TTC549 (cell line): ENCODE results near the gene USH2A.

ENCODE experiments used
- FAIRE-seq: peaks from 2 replicates; lab custom pipeline; 2012; peaks lifted over from hg19 to GRCh38; lab: Jason Lieb, UNC

The USH2A gene

GRCh38 chr1:215923129-215923824 lies 500.0 kb downstream of the USH2A start:
- no peak for FAIRE-seq

DNA sequence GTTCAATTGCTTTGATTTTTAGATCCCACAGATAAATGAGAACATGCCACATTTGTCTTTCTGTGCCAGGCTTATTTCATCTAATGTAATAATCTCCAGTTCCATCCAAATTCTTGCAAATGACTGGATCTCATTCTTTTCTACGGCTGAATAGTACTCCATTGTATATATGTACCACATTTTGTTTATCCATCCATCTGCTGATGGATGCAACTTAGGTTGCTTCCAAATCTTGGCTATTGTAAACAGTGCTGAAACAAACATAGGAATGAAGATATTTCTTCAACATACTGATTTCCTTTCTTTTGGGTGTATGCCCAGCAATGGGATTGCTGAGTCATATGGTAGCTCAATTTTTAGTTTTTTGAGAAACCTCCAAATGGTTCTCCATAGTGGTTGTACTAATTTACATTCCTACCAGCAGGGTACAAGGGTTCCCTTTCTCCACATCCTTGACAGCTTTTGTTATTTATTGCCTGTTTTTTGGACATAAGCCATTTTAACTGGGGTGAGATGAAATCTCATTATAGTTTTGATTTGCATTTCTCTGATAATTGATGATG lies 511.8 kb downstream of the USH2A start:
- no peak for FAIRE-seq

DNA sequence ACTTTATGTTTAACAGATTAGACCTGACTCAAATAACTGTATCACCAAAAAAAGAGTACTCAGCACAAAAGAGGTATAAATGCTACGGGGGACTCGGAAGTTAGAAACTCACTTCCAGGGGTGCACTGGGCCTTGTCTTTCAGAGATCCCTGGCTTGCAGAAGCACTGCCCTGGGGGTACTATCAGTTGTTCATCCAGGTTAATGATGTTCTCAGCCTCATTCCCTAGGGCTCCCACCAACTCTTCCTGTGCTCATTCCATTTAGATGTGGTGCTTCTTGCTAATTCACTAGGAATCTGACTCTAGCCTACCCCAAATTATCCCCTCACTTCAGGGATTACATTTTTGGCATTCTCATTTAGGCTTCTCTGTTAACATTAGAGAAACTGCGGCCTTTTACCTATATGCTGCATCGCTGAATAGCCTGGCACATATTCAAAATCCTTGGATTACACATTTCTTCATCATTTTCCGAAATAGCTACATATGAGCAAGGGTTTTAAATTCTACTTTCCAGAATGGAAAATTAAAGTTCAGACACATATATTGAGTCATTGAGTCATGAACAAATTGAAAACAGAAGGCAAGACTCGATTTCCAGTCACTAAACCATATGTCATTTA lies 517.6 kb downstream of the USH2A start:
- no peak for FAIRE-seq

GRCh38 chr1:215900684-215901083 lies 522.6 kb downstream of the USH2A start:
- FAIRE-seq, result no peak

DNA sequence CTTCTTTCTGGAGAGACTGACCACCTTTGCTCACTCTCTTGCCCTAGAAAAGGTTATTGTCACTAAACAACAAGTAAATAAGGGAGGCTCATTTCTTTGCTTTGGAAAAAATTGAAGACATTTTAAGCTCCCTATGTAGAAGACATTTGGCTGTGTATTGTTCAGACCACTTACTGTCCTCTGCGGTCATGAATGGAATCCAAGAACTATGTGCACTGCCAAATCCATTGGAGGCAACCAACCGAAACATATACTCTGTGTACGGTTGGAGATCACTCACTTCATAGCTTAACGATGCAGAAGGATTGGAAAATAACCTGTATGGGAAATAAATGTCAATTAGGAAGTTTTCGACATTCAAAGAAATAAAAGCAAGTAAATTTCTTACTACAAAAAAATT lies 523.3 kb downstream of the USH2A start:
- FAIRE-seq, result no peak

- FAIRE-seq, result no peak
Measured at GRCh38 chr1:215895893-215896292, 527.4 kb downstream of the USH2A start.

DNA sequence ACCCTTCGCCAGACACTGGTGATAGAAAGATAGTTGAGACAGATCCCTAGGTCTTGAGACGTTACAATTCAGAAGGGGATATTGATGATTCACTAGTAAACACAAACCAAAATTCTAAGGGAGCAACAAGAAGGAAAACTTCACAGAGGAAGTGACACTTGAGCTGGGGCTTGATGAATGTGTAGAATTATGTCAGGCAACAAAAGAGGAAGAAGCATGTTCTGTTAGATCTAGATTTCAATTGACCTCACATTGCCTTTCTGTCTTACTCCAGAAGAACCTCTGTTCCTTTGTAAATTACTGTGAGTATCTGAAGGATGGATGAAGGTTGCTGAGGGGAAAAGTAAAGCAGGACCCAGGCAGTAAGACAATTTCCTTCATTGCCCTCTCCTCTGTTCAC lies 528.0 kb downstream of the USH2A start:
- no peak for FAIRE-seq

GRCh38 chr1:215894617-215895016 lies 528.6 kb downstream of the USH2A start:
- no peak for FAIRE-seq

DNA sequence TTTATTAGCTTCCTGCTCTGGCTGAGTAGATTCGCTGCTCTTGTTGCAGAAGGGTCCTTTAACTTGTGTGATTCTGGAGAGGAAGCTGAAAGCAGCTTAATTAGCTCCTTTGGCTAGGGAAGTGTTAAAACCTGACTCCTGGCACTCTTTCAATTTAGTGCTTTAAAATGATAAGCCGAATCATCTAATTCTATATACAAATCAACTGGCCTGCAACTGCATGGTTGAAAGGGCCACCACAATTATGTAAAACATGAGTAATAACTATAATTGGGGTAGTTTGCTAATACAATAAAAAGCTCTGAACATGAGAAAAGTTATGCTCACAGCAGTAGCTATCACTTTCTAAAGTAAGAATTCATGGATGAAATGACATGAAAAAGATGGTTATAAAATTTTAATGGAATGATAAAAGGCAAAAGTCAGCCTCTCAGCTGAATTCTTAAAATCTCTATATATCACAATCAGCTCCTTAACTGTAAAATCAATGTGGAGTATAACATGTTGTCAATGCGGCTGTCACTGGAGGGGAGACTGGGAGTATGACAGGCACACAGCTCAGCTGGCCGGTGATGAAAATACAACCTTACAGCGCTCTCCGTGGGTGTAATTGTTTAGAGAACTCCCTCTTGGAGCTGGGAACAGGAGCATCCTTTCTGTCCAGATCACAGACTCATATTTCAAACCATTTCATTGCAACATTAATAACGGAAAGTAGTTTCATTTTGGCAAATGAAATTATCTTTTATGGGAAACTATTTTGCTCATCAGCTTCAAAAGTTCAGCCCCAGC lies 531.8 kb downstream of the USH2A start:
- no peak for FAIRE-seq

- no peak for FAIRE-seq
Measured at GRCh38 chr1:215890438-215890837, 532.8 kb downstream of the USH2A start.

DNA sequence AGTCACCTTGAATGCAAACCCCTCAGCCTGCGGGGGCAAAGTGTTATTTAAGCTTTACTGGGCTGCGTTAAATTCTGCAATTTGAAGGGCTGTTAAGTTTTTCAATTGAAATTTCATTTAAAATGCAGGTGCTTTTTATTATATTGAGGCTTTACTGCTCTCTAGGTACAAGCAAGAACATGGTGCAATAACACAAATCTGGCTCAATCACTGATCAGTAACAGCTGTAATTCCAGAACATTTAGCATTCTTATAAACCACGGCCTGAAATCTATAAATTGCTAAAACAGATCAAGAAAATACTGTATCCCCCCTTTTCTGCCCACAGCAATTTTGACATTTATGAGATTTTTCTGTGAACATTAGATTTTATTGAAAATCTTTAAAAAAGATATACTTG lies 533.4 kb downstream of the USH2A start:
- no peak for FAIRE-seq

DNA sequence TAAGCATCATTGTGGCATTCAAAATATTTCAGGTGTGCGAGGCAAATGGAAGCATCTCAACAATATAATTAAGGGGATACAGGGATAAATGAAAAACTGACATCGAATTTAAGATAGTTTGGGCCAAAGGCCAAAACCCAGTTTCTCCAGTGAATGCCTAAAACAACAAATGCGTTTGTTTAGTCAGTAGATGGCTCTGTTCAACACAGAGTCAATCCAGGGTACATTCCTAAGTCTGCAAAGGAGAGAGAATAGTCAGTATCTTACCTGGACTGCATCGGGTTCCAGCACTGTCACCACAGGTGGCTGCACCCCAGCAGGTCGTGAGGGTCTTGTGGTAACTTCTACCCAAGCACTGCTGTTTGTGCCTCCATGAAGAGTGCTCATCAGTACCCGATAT lies 535.1 kb downstream of the USH2A start:
- FAIRE-seq, result no peak

DNA sequence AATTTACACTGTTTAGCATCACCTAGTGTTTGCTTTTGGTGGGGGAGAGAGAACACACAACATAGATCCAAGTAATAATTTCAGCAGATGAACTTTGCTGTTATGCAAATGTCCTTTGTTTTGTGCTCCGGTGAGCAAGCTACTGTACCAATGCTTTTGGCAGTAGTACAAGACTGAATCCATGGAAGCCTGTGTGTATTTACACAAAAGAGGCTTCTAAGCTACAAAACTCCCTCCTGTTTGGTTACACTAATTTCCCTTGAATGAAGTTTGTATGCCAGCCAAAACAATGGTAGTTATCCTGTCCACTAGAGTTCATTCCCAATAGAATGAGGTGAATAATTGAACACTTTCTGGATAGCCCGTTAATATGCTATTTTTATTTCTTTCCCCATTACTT lies 535.6 kb downstream of the USH2A start:
- no peak for FAIRE-seq

- FAIRE-seq, result peak; percentile 48
Measured at GRCh38 chr1:215883004-215883403, 540.2 kb downstream of the USH2A start.

DNA sequence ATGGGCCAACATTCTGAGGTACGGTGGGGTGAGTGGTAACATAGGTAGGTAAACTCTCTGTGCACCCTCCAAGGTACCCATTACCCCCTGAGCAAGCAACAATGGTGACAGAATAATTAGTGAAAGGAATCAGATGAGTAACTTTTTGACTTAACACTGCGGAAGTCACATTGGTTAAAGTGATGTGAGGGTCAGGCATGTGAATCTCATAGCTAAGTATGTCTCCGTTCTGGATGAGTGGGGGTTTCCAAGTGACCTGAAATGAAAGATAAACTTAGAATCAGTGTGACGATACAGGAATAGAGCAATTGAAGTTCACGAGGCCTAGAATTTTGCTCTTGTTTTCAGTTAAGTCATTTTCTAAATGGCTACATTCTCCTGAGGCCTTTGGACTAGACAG lies 544.4 kb downstream of the USH2A start:
- no peak for FAIRE-seq

GRCh38 chr1:215878128-215878527 lies 545.1 kb downstream of the USH2A start:
- no peak for FAIRE-seq

- FAIRE-seq, result no peak
Measured at GRCh38 chr1:215877452-215877951, 545.7 kb downstream of the USH2A start.

DNA sequence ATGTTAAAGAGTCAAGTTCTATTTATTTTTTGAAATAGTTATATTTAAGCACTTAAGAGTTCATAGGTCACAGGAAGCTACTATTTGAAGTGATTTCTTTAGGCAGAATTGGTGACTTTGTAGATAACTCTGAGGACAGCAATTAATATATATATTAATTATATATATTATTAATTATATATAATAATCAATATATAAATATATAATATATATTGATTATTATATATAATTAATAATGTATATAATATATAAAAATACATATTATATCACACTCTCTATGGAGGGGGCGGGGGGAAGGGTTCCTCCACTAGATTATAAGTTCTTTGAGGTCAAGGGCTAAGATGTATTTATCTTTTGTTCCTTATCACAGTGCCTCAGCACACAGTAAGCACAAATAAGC lies 547.5 kb downstream of the USH2A start:
- peak; percentile 84 for FAIRE-seq

DNA sequence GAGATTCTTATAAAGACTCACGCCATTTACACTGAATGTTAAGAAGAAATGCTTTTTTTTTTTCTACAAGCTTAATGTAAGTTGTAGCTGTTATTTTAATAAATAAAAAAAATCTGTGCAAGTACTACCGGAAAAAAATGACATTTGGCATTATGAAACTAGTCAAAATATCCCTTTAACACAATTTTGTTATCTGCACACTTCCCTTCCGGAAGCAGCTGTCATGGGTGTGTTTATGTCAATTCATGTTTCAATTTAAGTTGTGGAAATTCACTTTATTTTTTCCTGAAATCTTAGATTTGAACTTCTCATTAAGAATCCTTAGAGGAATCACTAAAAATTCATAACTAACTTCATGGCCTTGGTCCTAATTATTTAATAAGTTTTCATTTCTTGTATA lies 548.0 kb downstream of the USH2A start:
- no peak for FAIRE-seq

DNA sequence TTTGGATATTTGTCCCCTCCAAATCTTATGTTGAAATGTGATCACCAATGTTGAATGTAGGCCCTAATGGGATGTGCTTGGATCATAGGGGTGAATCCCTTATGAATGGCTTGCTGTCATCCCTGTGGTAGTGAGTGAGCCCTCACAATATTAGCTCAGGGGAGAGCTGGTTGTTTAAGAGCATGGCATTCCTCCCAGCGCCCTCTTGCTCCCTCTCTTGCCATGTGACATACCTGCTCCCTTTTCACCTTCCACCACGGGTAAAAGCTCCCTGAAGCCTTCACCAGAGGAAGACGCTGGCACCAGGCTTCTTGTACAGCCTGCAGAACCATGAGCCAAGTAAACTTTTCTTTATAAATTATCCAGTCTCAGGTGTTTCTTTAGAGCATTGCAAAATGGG lies 550.6 kb downstream of the USH2A start:
- FAIRE-seq, result no peak

GRCh38 chr1:215868500-215868899 lies 554.7 kb downstream of the USH2A start:
- no peak for FAIRE-seq

DNA sequence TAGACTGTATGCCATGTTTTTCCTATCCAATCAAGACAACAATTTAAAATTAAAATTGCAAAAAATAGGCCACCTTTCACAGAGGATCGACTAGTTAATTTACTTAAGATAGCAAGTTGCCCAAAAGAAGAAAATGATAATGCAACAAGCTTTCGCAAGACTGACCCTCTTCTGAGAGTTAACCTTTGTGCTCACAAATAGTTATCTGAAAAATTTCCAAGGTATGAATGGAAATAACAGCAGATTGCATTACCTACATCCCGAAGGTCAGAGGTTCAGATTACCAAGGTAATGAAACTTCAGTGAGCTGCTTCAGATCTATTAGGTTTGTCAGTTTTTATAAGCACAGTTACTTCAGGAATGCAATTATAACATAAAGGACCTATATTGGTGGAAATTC lies 558.2 kb downstream of the USH2A start:
- FAIRE-seq, result no peak

DNA sequence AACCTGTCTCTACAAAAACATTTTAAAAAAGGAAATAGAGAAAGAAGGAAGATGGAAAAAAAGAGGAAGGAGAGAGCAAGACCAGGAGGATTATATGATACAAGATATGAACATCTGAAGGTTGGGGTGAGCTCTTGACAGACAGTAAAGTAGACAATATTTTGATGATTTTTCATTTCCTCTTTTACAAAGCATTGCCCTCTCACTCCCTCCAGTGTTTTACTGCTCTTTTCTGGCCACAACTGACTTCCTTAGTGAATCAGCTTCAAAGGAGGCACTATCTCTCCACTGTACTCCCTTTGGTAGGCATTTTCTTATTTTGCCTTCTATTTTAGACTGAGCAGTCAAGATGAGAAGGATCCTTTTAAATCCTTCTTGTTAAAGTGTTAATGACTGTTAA lies 559.5 kb downstream of the USH2A start:
- no peak for FAIRE-seq
